ENCODE data around the gene ASPG.

DNA sequence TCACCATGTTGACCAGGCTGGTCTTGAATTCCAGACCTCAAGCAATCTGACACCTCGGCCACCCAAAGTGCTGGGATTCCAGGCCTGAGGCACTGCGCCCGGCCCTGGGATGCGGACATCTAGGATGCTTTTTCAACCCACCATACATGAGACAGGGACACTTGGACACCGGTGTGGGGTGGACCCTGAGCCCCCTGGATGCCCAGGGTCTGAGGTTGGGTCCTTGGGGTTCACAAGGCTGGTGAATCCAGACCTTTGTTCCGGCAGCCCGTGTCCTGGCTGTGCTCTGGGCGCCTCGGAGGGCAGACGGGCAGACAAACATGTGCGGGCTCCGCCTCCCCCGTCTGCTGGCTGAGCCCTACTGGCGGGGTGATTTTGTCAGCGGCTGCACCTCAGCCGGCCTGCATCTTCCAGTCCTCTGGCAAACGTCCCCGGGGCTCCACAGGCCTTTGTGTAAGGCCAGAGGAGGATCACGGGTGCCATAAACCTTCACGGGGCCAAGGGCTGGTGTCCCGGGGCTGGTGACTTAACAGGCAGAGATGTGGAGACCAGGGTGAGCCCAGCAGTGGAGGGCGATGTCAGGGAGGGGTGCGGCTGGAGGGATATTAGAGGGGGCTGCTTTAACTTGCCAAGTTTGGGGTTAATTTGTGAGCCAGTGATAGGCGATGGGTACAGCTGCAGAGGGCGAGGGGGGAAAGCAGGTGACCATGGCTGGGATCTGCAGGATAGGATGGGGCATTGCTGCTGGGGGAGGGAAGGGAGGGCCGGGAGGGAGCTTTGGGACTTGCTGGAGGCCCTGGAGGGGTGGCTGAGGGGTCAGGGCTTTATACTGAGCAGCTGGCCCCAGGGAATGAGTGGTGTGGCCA lies 5.8 kb downstream of the ASPG start:
- TF ChIP-seq, protein P1, sequence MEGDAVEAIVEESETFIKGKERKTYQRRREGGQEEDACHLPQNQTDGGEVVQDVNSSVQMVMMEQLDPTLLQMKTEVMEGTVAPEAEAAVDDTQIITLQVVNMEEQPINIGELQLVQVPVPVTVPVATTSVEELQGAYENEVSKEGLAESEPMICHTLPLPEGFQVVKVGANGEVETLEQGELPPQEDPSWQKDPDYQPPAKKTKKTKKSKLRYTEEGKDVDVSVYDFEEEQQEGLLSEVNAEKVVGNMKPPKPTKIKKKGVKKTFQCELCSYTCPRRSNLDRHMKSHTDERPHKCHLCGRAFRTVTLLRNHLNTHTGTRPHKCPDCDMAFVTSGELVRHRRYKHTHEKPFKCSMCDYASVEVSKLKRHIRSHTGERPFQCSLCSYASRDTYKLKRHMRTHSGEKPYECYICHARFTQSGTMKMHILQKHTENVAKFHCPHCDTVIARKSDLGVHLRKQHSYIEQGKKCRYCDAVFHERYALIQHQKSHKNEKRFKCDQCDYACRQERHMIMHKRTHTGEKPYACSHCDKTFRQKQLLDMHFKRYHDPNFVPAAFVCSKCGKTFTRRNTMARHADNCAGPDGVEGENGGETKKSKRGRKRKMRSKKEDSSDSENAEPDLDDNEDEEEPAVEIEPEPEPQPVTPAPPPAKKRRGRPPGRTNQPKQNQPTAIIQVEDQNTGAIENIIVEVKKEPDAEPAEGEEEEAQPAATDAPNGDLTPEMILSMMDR (IDR thresholded peaks at IDR 0.05; ENCODE audit: insufficient read depth, low read length) = no peak
- TF ChIP-seq POLR2AphosphoS5 (IDR thresholded peaks at IDR 0.05; ENCODE audit: low read depth) (no peak), GABPA (IDR thresholded peaks at IDR 0.05; ENCODE audit: low read depth) (no peak), SPI1 (IDR thresholded peaks at IDR 0.05; ENCODE audit: borderline replicate concordance, low read depth) (no peak)
- TF ChIP-seq, protein P2, sequence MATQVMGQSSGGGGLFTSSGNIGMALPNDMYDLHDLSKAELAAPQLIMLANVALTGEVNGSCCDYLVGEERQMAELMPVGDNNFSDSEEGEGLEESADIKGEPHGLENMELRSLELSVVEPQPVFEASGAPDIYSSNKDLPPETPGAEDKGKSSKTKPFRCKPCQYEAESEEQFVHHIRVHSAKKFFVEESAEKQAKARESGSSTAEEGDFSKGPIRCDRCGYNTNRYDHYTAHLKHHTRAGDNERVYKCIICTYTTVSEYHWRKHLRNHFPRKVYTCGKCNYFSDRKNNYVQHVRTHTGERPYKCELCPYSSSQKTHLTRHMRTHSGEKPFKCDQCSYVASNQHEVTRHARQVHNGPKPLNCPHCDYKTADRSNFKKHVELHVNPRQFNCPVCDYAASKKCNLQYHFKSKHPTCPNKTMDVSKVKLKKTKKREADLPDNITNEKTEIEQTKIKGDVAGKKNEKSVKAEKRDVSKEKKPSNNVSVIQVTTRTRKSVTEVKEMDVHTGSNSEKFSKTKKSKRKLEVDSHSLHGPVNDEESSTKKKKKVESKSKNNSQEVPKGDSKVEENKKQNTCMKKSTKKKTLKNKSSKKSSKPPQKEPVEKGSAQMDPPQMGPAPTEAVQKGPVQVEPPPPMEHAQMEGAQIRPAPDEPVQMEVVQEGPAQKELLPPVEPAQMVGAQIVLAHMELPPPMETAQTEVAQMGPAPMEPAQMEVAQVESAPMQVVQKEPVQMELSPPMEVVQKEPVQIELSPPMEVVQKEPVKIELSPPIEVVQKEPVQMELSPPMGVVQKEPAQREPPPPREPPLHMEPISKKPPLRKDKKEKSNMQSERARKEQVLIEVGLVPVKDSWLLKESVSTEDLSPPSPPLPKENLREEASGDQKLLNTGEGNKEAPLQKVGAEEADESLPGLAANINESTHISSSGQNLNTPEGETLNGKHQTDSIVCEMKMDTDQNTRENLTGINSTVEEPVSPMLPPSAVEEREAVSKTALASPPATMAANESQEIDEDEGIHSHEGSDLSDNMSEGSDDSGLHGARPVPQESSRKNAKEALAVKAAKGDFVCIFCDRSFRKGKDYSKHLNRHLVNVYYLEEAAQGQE (IDR thresholded peaks at IDR 0.05; ENCODE audit: insufficient replicate concordance, low read depth) = no peak
